Ramos (cell line): ENCODE measurements around the gene ARL1.
"Not testable (repeated sequence)": the region's sequence is repeated elsewhere in the genome, so short reads cannot be mapped to it uniquely, and the experiment has no call there.

ENCODE experiments used
- in situ Hi-C: fragments of 300-500 bp; cut with MboI; formaldehyde crosslinking; loops from one replicate; pipeline ENCODE4 v1.14.3; 2022; ENCODE audit warnings: low sequenced_read_pairs; ENCODE audit not compliant: unreplicated experiment

The ARL1 gene

GRCh38 chr12:101407436-101408345 is at the start of gene ARL1:
TSS of gene ARL1 (minus strand) at chr12:101407772. CDS start at chr12:101407645, 127 bp downstream.
- in situ Hi-C loops = loop anchor here (25.0 kb wide), 1 partner anchor 355 kb away; no protein-coding TSS in a partner anchor

- in situ Hi-C loops = no loop called here
Measured at GRCh38 chr12:101455685-101456084, 48.1 kb upstream of the ARL1 start.

GRCh38 chr12:101441461-101442224 is 34.1 kb upstream of the ARL1 start:
- in situ Hi-C loops = no loop called here

GRCh38 chr12:101439236-101439635 is 31.7 kb upstream of the ARL1 start:
- in situ Hi-C loops = no loop called here

GRCh38 chr12:101436136-101436535 is 28.6 kb upstream of the ARL1 start:
- in situ Hi-C loops = no loop called here

GRCh38 chr12:101430456-101430855 is 22.9 kb upstream of the ARL1 start:
- in situ Hi-C loops = no loop called here

GRCh38 chr12:101424620-101425019 is 17.0 kb upstream of the ARL1 start:
- in situ Hi-C loops = loop anchor here (25.0 kb wide), 1 partner anchor 338 kb away; no protein-coding TSS in a partner anchor

- in situ Hi-C loops = loop anchor here (25.0 kb wide), 1 partner anchor 340 kb away; no protein-coding TSS in a partner anchor
Measured at GRCh38 chr12:101422066-101422465, 14.5 kb upstream of the ARL1 start.

- in situ Hi-C loops = loop anchor here (5.0 to 25.0 kb wide), 2 partner anchors 347 to 427 kb away; no protein-coding TSS in a partner anchor
Measured at GRCh38 chr12:101415228-101415627, 7.7 kb upstream of the ARL1 start.

GRCh38 chr12:101414533-101415119 is 7.1 kb upstream of the ARL1 start:
- in situ Hi-C loops = loop anchor here (5.0 to 25.0 kb wide), 2 partner anchors 348 to 428 kb away; no protein-coding TSS in a partner anchor

- in situ Hi-C loops = loop anchor here (25.0 kb wide), 1 partner anchor 352 kb away; no protein-coding TSS in a partner anchor
Measured at GRCh38 chr12:101410169-101410568, 2.6 kb upstream of the ARL1 start.

- in situ Hi-C loops = loop anchor here (25.0 kb wide), 1 partner anchor 355 kb away; no protein-coding TSS in a partner anchor
Measured at GRCh38 chr12:101407049-101407435, 530 bp downstream of the ARL1 start.

GRCh38 chr12:101391181-101391580 is 16.4 kb downstream of the ARL1 start:
- in situ Hi-C loops = not testable (repeated sequence)

GRCh38 chr12:101379149-101379548 is 28.4 kb downstream of the ARL1 start:
- in situ Hi-C loops = no loop called here

GRCh38 chr12:101375573-101375972 is 32.0 kb downstream of the ARL1 start:
- in situ Hi-C loops = no loop called here

GRCh38 chr12:101372431-101372830 is 35.1 kb downstream of the ARL1 start:
- in situ Hi-C loops = no loop called here

GRCh38 chr12:101368016-101368415 is 39.6 kb downstream of the ARL1 start:
- in situ Hi-C loops = no loop called here

GRCh38 chr12:101361455-101361854 is 46.1 kb downstream of the ARL1 start:
- in situ Hi-C loops = no loop called here

- in situ Hi-C loops = no loop called here
Measured at GRCh38 chr12:101356794-101357193, 50.8 kb downstream of the ARL1 start.

- in situ Hi-C loops = no loop called here
Measured at GRCh38 chr12:101351682-101352081, 55.9 kb downstream of the ARL1 start.
